DND-41 (cell line): ENCODE data around the gene EDNRA.

Experiments used
- ATAC-seq: fragments of 200-7000 bp; cut with Tn5 transposase; 3 replicates; pipeline ENCODE4 v1.9.1; 2021; ENCODE audit warnings: low read depth; ENCODE audit not compliant: insufficient read depth
- DNase-seq: peaks from one replicate; pipeline ENCODE4 v3.0.0-alpha.2; 2020
- H2AFZ ChIP-seq: 2 replicates; pipeline ENCODE4 v1.6.0; 2012; ENCODE audit warnings: low read depth, low read length
- H3K27ac ChIP-seq: 2 replicates; pipeline ENCODE4 v1.5.1; 2012; ENCODE audit warnings: low read length, inconsistent platforms
- H3K27me3 ChIP-seq: fragments of 200-600 bp; sonication (generic); 2 replicates; pipeline ENCODE4 v1.6.0; 2012; ENCODE audit warnings: low read length, mild to moderate bottlenecking, inconsistent platforms; ENCODE audit not compliant: insufficient read depth, poor library complexity
- H3K36me3 ChIP-seq: 2 replicates; pipeline ENCODE4 v1.5.1; 2012; ENCODE audit warnings: low read length, inconsistent platforms; ENCODE audit not compliant: insufficient read depth
- H3K4me1 ChIP-seq: 2 replicates; pipeline ENCODE4 v1.5.1; 2012; ENCODE audit warnings: mild to moderate bottlenecking, low read length; ENCODE audit not compliant: insufficient read depth
- H3K4me2 ChIP-seq: 2 replicates; pipeline ENCODE4 v1.6.0; 2012; ENCODE audit warnings: mild to moderate bottlenecking, moderate library complexity, low read length, inconsistent platforms; ENCODE audit not compliant: insufficient read depth
- H3K4me3 ChIP-seq, 2 experiments: fragments of 200-600 bp in 1 of 2; shearing (Covaris generic) in 1 of 2; 2 replicates each; pipeline ENCODE4 v1.5.1; 2012 to 2016; ENCODE audit warnings: inconsistent platforms in 2 of 2, low read length in 2 of 2, mild to moderate bottlenecking in 2 of 2, low read depth in 1 of 2, moderate library complexity in 1 of 2
- H3K79me2 ChIP-seq: 2 replicates; pipeline ENCODE4 v1.6.0; 2012; ENCODE audit warnings: low read length, inconsistent platforms; ENCODE audit not compliant: insufficient read depth
- H3K9ac ChIP-seq: 2 replicates; pipeline ENCODE4 v1.6.0; 2012; ENCODE audit warnings: low read depth, mild to moderate bottlenecking, inconsistent platforms, low read length, moderate library complexity
- H3K9me3 ChIP-seq: 2 replicates; pipeline ENCODE4 v1.5.1; 2012; ENCODE audit warnings: low read length, moderate library complexity, mild to moderate bottlenecking, inconsistent platforms; ENCODE audit not compliant: insufficient read depth, severe bottlenecking
- H4K20me1 ChIP-seq: 2 replicates; pipeline ENCODE4 v1.6.0; 2012; ENCODE audit warnings: low read length; ENCODE audit not compliant: insufficient read depth
- CTCF ChIP-seq: IDR thresholded peaks from 2 replicates; pipeline ENCODE4 v1.5.1; 2012; ENCODE audit warnings: borderline replicate concordance, low read length, moderate library complexity, mild to moderate bottlenecking; ENCODE audit not compliant: poor library complexity, severe bottlenecking; ENCODE audit errors: extremely low read depth
- EZH2 ChIP-seq: IDR thresholded peaks from 3 replicates; pipeline ENCODE4 v1.6.1; 2012; ENCODE audit warnings: borderline replicate concordance, low read depth, mild to moderate bottlenecking, moderate library complexity, low read length, inconsistent platforms; ENCODE audit not compliant: severe bottlenecking

Gene EDNRA

GRCh38 chr4:147487616-147488015 is 6.7 kb downstream of the EDNRA start:
- ATAC-seq: no peak
- H3K9ac ChIP-seq: no peak overlapping the region
- TF ChIP-seq EZH2 (no peak), CTCF (no peak)

GRCh38 chr4:147488556-147488955 is 7.7 kb downstream of the EDNRA start:
- no peak for ATAC-seq
- Histone ChIP-seq H3K4me2 (no peak overlapping the region), H4K20me1 (no peaks in the 10 kb centered on the region), H3K27ac (no peak overlapping the region), H3K27me3 (no peaks in the 10 kb centered on the region), H3K9me3 (no peaks in the 10 kb centered on the region), H3K36me3 (no peaks in the 10 kb centered on the region), H2AFZ (no peak overlapping the region), H3K9ac (no peak overlapping the region), H3K4me1 (no peaks in the 10 kb centered on the region), H3K79me2 (no peaks in the 10 kb centered on the region), H3K4me3 (no peak overlapping the region)
- DNase-seq: no peak
- TF ChIP-seq EZH2 (no peak), CTCF (no peak)

More at GRCh38 chr4:147487616-147488015, 6.7 kb downstream of the EDNRA start:
- no peaks in the 10 kb centered on the region for H4K20me1 ChIP-seq
- H3K27ac ChIP-seq: no peak overlapping the region
- no peaks in the 10 kb centered on the region for H3K9me3 ChIP-seq
- H3K79me2 ChIP-seq: no peaks in the 10 kb centered on the region
- H3K4me1 ChIP-seq: no peaks in the 10 kb centered on the region
- no peak overlapping the region for H3K4me3 ChIP-seq
- no peaks in the 10 kb centered on the region for H3K27me3 ChIP-seq
- H3K36me3 ChIP-seq: no peaks in the 10 kb centered on the region
- no peak for DNase-seq
- no peak overlapping the region for H3K4me2 ChIP-seq
- no peak overlapping the region for H2AFZ ChIP-seq

- Histone ChIP-seq H3K9ac (no peak overlapping the region), H3K9me3 (no peaks in the 10 kb centered on the region), H3K79me2 (no peaks in the 10 kb centered on the region), H3K27me3 (no peaks in the 10 kb centered on the region), H3K4me1 (no peaks in the 10 kb centered on the region), H4K20me1 (no peaks in the 10 kb centered on the region), H3K4me2 (no peak overlapping the region), H3K27ac (no peak overlapping the region), H2AFZ (no peak overlapping the region), H3K36me3 (no peaks in the 10 kb centered on the region), H3K4me3 (no peak overlapping the region)
- TF ChIP-seq EZH2 (no peak), CTCF (no peak)
- DNase-seq: no peak
- no peak for ATAC-seq
Measured at GRCh38 chr4:147491086-147491485, 10.2 kb downstream of the EDNRA start.

- H3K36me3 ChIP-seq: no peaks in the 10 kb centered on the region
Measured at GRCh38 chr4:147492306-147492705, 11.4 kb downstream of the EDNRA start.

More at GRCh38 chr4:147492306-147492705, 11.4 kb downstream of the EDNRA start:
- no peak overlapping the region for H3K4me3 ChIP-seq
- H3K4me1 ChIP-seq: no peaks in the 10 kb centered on the region
- H3K4me2 ChIP-seq: no peak overlapping the region
- TF ChIP-seq CTCF: no peak
- no peak for TF ChIP-seq EZH2
- no peaks in the 10 kb centered on the region for H3K27me3 ChIP-seq
- H2AFZ ChIP-seq: no peak overlapping the region
- ATAC-seq (no peak), DNase-seq (no peak)
- no peaks in the 10 kb centered on the region for H3K9me3 ChIP-seq
- H3K79me2 ChIP-seq: no peaks in the 10 kb centered on the region
- no peak overlapping the region for H3K9ac ChIP-seq
- H4K20me1 ChIP-seq: no peaks in the 10 kb centered on the region
- no peak overlapping the region for H3K27ac ChIP-seq
